ENCODE data around the gene E2F4. TPM values are rescaled to one million over a fixed set of nuclear protein-coding genes. Genes with fewer than 3 reads are reported as not detected.

The E2F4 gene
- total and polyA plus RNA-seq, 2 experiments from 2014 or later = 70.4 to 72.4 TPM

DNA sequence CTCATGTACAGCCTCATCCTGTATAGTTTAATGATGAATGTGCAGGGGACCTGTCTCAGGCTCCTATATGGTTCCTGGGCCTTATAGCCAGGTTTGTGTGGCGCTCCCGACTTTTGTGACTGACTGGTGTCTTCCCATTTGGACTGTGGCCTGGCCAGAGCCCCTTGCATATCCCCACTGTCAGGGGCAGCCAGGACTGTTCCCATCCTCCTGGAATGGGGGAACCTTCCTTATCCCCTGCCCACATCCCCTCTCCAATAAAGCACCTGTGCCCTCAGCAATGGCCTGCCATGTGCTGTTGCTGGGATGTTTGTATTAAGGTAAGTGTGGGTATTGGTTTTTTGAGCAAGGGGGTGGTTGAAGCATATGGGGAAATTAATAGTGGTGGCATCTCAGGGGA lies 43.7 kb upstream of the E2F4 start:
- H3K27ac ChIP-seq = no peak overlapping the region
- H2AFZ ChIP-seq = no peak overlapping the region
- no peaks in the 10 kb centered on the region for H3K36me3 ChIP-seq (replicated peaks; ENCODE audit: insufficient read depth, low read depth)
- peaks cover 10% of the 10 kb centered on the region for H3K4me1 ChIP-seq (ENCODE audit: insufficient read depth)
- no peak overlapping the region for H3K4me3 ChIP-seq
- WGBS (ENCODE audit: low lambda C conversion rate, missing lambda C conversion rate) = 100% methylated on average over 2 of the region's 2 CpGs
- H3K79me2 ChIP-seq = peaks cover 4% of the 10 kb centered on the region
- no peaks in the 10 kb centered on the region for H4K20me1 ChIP-seq (ENCODE audit: insufficient read depth, poor library complexity, severe bottlenecking)
- no peak for TF ChIP-seq EZH2 (IDR thresholded peaks at IDR 0.05; ENCODE audit: borderline replicate concordance)
- TF ChIP-seq, protein P1, sequence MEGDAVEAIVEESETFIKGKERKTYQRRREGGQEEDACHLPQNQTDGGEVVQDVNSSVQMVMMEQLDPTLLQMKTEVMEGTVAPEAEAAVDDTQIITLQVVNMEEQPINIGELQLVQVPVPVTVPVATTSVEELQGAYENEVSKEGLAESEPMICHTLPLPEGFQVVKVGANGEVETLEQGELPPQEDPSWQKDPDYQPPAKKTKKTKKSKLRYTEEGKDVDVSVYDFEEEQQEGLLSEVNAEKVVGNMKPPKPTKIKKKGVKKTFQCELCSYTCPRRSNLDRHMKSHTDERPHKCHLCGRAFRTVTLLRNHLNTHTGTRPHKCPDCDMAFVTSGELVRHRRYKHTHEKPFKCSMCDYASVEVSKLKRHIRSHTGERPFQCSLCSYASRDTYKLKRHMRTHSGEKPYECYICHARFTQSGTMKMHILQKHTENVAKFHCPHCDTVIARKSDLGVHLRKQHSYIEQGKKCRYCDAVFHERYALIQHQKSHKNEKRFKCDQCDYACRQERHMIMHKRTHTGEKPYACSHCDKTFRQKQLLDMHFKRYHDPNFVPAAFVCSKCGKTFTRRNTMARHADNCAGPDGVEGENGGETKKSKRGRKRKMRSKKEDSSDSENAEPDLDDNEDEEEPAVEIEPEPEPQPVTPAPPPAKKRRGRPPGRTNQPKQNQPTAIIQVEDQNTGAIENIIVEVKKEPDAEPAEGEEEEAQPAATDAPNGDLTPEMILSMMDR (IDR thresholded peaks at IDR 0.05; ENCODE audit: poor library complexity) = no peak
- no peak for TF ChIP-seq EZH2phosphoT487 (IDR thresholded peaks at IDR 0.05; ENCODE audit: low read depth, severe bottlenecking, unreplicated experiment)
- H3K27me3 ChIP-seq = no peaks in the 10 kb centered on the region
- no peak overlapping the region for H3K4me2 ChIP-seq
- no peaks in the 10 kb centered on the region for H3K9me2 ChIP-seq (replicated peaks; ENCODE audit: insufficient read depth)
- no peak for DNase-seq (ENCODE audit: low spot score)
- no peaks in the 10 kb centered on the region for H3K9me3 ChIP-seq (ENCODE audit: low read depth)

DNA sequence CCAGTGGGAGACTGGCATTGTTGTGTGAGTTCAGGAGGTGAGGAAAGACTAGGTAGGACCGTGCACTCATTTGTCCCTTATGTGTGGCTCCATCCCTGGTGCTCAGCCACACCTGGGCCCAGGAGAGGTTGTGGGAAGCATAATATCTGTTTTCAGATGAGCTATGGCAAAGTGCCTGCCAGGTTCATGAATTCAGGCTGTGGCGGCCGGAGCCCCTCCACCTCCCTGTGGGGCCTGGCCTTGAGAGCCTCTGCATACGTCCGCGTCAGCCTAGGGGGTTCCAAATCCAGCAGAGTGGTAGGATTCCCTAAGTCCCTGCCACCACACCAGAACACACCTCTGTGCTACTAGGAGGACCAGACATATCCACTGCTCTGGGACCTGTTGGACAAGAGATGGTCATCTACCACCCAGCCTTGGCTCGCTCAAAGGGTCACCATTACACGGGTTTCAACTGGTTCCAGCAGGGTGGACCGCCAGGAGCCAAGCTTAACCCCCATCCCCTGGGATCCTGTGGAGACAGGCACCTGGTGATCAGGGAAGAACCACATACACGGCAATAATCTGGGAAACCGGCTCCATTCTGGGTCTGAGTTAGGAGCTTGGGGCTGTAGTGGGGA lies 43.2 kb upstream of the E2F4 start:
- no peaks in the 10 kb centered on the region for H3K9me2 ChIP-seq (replicated peaks; ENCODE audit: insufficient read depth)
- H3K4me1 ChIP-seq (ENCODE audit: insufficient read depth) = peaks cover 10% of the 10 kb centered on the region
- 94% methylated on average over 11 of the region's 11 CpGs for WGBS (ENCODE audit: low lambda C conversion rate, missing lambda C conversion rate)
- H3K9me3 ChIP-seq (ENCODE audit: low read depth) = no peaks in the 10 kb centered on the region
- H4K20me1 ChIP-seq (ENCODE audit: insufficient read depth, poor library complexity, severe bottlenecking) = no peaks in the 10 kb centered on the region
- no peaks in the 10 kb centered on the region for H3K36me3 ChIP-seq (replicated peaks; ENCODE audit: insufficient read depth, low read depth)
- H3K79me2 ChIP-seq = peaks cover 4% of the 10 kb centered on the region
- TF ChIP-seq, protein P1 (IDR thresholded peaks at IDR 0.05; ENCODE audit: poor library complexity) = no peak
- TF ChIP-seq EZH2 (IDR thresholded peaks at IDR 0.05; ENCODE audit: borderline replicate concordance) (no peak), EZH2phosphoT487 (IDR thresholded peaks at IDR 0.05; ENCODE audit: low read depth, severe bottlenecking, unreplicated experiment) (no peak)
- H3K27ac ChIP-seq = no peak overlapping the region
- H3K4me3 ChIP-seq = no peak overlapping the region
- H3K27me3 ChIP-seq = no peaks in the 10 kb centered on the region
- no peak for DNase-seq (ENCODE audit: low spot score)
- no peak overlapping the region for H2AFZ ChIP-seq
- peak overlapping the region; percentile 92 for H3K4me2 ChIP-seq

DNA sequence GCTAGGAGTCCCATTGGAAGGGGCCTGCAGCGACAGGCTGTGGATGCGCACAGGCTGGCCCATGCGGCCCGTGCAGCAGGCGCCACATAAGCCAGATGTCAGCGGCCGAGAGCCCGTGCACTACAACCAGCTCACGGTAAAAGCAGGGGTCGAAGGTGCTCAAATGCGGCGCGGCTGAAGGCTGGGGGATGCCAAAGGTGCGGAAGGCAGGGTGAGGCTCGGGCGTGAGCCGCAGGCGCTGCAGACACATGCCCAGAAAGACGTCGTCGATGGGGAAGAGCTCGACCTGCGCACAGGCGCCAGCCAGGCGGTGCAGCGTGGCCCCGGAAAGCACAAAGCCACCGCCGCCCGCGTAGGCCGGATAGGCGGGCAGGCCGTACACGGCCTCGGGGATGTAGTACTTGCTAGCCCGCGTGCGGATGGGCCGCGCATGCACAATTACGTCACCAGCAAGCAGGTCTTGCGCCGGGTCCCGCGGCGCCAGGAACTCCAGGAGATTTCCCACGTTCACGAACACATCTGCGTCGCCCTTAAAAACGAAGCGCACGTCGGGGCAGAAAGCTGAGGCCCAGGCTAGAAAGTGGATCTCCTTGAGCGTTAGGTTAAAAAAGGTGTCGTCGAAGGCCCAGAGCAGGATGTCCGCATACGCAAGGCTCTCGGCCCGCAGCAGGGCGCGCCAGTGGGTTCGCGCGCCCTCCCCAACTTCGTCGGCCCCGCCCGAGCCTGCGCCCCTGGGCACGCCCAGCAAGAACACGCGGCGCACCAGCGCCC lies 42.5 kb upstream of the E2F4 start:
- peak overlapping the region; percentile 92 for H3K4me2 ChIP-seq
- no peaks in the 10 kb centered on the region for H3K36me3 ChIP-seq (replicated peaks; ENCODE audit: insufficient read depth, low read depth)
- H3K27ac ChIP-seq = peak overlapping the region; percentile 98

More for the DNA sequence above, 42.5 kb upstream of the E2F4 start:
- H3K4me3 ChIP-seq = peak overlapping the region; percentile 82
- no peaks in the 10 kb centered on the region for H3K9me3 ChIP-seq (ENCODE audit: low read depth)
- H2AFZ ChIP-seq = no peak overlapping the region
- 80% methylated on average over 71 of the region's 77 CpGs for WGBS (ENCODE audit: low lambda C conversion rate, missing lambda C conversion rate)
- H3K9me2 ChIP-seq (replicated peaks; ENCODE audit: insufficient read depth) = no peaks in the 10 kb centered on the region
- H3K79me2 ChIP-seq = peaks cover 4% of the 10 kb centered on the region
- no peaks in the 10 kb centered on the region for H4K20me1 ChIP-seq (ENCODE audit: insufficient read depth, poor library complexity, severe bottlenecking)
- DNase-seq (ENCODE audit: low spot score) = no peak
- H3K27me3 ChIP-seq = peaks cover 7% of the 10 kb centered on the region
- peaks cover 10% of the 10 kb centered on the region for H3K4me1 ChIP-seq (ENCODE audit: insufficient read depth)
- no peak for TF ChIP-seq EZH2phosphoT487 (IDR thresholded peaks at IDR 0.05; ENCODE audit: low read depth, severe bottlenecking, unreplicated experiment)
- TF ChIP-seq, protein P1 (IDR thresholded peaks at IDR 0.05; ENCODE audit: poor library complexity) = no peak
- TF ChIP-seq EZH2 (IDR thresholded peaks at IDR 0.05; ENCODE audit: borderline replicate concordance) = no peak
